ENCODE measurements around the gene ATP8A2.

DNA sequence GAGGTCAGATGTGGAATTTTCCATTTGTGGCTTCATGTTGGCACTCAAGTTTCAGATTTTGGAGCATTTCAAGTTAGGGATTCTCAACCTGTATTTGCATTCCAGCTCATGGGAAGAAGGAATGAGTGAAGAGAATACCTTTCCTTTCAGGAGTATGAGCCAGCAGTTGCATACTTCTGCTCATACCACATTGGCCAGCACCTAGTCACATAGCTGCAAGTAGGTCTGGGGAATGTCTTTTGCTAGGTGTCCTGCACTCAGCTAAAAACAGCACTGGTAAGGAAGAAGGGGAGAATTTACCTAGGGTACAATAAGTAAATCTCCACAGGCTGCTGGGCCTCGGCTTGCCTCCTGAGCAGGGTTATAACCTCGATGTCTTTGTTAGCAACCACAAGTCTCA lies 24.6 kb upstream of the ATP8A2 start:
- TF ChIP-seq, protein P1, sequence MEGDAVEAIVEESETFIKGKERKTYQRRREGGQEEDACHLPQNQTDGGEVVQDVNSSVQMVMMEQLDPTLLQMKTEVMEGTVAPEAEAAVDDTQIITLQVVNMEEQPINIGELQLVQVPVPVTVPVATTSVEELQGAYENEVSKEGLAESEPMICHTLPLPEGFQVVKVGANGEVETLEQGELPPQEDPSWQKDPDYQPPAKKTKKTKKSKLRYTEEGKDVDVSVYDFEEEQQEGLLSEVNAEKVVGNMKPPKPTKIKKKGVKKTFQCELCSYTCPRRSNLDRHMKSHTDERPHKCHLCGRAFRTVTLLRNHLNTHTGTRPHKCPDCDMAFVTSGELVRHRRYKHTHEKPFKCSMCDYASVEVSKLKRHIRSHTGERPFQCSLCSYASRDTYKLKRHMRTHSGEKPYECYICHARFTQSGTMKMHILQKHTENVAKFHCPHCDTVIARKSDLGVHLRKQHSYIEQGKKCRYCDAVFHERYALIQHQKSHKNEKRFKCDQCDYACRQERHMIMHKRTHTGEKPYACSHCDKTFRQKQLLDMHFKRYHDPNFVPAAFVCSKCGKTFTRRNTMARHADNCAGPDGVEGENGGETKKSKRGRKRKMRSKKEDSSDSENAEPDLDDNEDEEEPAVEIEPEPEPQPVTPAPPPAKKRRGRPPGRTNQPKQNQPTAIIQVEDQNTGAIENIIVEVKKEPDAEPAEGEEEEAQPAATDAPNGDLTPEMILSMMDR (IDR thresholded peaks at IDR 0.05; ENCODE audit: low read depth, low read length, missing input control), result no peak
- TF ChIP-seq NR2F2 (IDR thresholded peaks at IDR 0.05) (no peak), FOXA2 (IDR thresholded peaks at IDR 0.05) (no peak), EGR1 (IDR thresholded peaks at IDR 0.05; ENCODE audit: low read depth in 2 of 2) (no peak), SP1 (IDR thresholded peaks at IDR 0.05) (no peak), RAD21 (IDR thresholded peaks at IDR 0.05) (no peak), MAX (IDR thresholded peaks at IDR 0.05) (no peak), YY1 (IDR thresholded peaks at IDR 0.05) (no peak), JUND (IDR thresholded peaks at IDR 0.05) (no peak), TAF1 (conservative IDR thresholded peaks at IDR 0.05) (no peak)
- TF ChIP-seq, protein P2, sequence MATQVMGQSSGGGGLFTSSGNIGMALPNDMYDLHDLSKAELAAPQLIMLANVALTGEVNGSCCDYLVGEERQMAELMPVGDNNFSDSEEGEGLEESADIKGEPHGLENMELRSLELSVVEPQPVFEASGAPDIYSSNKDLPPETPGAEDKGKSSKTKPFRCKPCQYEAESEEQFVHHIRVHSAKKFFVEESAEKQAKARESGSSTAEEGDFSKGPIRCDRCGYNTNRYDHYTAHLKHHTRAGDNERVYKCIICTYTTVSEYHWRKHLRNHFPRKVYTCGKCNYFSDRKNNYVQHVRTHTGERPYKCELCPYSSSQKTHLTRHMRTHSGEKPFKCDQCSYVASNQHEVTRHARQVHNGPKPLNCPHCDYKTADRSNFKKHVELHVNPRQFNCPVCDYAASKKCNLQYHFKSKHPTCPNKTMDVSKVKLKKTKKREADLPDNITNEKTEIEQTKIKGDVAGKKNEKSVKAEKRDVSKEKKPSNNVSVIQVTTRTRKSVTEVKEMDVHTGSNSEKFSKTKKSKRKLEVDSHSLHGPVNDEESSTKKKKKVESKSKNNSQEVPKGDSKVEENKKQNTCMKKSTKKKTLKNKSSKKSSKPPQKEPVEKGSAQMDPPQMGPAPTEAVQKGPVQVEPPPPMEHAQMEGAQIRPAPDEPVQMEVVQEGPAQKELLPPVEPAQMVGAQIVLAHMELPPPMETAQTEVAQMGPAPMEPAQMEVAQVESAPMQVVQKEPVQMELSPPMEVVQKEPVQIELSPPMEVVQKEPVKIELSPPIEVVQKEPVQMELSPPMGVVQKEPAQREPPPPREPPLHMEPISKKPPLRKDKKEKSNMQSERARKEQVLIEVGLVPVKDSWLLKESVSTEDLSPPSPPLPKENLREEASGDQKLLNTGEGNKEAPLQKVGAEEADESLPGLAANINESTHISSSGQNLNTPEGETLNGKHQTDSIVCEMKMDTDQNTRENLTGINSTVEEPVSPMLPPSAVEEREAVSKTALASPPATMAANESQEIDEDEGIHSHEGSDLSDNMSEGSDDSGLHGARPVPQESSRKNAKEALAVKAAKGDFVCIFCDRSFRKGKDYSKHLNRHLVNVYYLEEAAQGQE (IDR thresholded peaks at IDR 0.05), result no peak
- TF ChIP-seq, protein P3, sequence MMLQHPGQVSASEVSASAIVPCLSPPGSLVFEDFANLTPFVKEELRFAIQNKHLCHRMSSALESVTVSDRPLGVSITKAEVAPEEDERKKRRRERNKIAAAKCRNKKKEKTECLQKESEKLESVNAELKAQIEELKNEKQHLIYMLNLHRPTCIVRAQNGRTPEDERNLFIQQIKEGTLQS (IDR thresholded peaks at IDR 0.05), result no peak
- TF ChIP-seq, protein P4, sequence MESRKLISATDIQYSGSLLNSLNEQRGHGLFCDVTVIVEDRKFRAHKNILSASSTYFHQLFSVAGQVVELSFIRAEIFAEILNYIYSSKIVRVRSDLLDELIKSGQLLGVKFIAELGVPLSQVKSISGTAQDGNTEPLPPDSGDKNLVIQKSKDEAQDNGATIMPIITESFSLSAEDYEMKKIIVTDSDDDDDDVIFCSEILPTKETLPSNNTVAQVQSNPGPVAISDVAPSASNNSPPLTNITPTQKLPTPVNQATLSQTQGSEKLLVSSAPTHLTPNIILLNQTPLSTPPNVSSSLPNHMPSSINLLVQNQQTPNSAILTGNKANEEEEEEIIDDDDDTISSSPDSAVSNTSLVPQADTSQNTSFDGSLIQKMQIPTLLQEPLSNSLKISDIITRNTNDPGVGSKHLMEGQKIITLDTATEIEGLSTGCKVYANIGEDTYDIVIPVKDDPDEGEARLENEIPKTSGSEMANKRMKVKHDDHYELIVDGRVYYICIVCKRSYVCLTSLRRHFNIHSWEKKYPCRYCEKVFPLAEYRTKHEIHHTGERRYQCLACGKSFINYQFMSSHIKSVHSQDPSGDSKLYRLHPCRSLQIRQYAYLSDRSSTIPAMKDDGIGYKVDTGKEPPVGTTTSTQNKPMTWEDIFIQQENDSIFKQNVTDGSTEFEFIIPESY (IDR thresholded peaks at IDR 0.05), result no peak

Data from liver (tissue), 3 donors.